A549 (cell line): ENCODE results near the gene PER1. TPM values are rescaled to one million over a fixed set of nuclear protein-coding genes. Genes with fewer than 3 reads are reported as not detected.
A peak's percentile ranks its signal among the peaks of the same experiment; 100 is the strongest.

ENCODE experiments used
- ATAC-seq, 2 experiments: fragments of 200-7000 bp in 1 of 2; fragments of >200 bp in 1 of 2; cut with Nextera tagmentation in 1 of 2; cut with Tn5 transposase in 1 of 2; 3 replicates each; pipeline versions ENCODE4 v1.8.0 to v1.9.1; 2018 to 2020; ENCODE audit warnings: mild to moderate bottlenecking in 1 of 2, moderate library complexity in 1 of 2
- CTCF ChIA-PET: fragments of 300-600 bp; sonication (Branson Sonifier 250); formaldehyde crosslinking; extraction: SDS; loops from one replicate; lab custom pipeline; 2021; ENCODE audit warnings: antibody characterized with exemption, inconsistent platforms; lab: Yijun Ruan, JAX
- POLR2A ChIA-PET: fragments of 350-600 bp; formaldehyde crosslinking; extraction: SDS; loops from one replicate; lab custom pipeline; 2021; ENCODE audit warnings: antibody characterized with exemption, inconsistent platforms; lab: Yijun Ruan, JAX
- DNase-seq, 2 experiments: peaks; one replicate each; pipeline versions ENCODE4 v3.0.0 to v3.0.0-alpha.2; 2011 to 2016; ENCODE audit warnings: low read depth in 1 of 2, low spot score in 1 of 2
- FAIRE-seq: peaks from 2 replicates; lab custom pipeline; 2011; peaks lifted over from hg19 to GRCh38; lab: Jason Lieb, UNC
- H3K27ac ChIP-seq, 2 experiments: fragments of >200 bp; sonication (Bioruptor Twin); formaldehyde crosslinking; 3 replicates each; pipeline ENCODE4 v1.5.1; 2016 to 2017
- H3K4me1 ChIP-seq: fragments of >200 bp; sonication (Bioruptor Twin); formaldehyde crosslinking; 3 replicates; pipeline ENCODE4 v1.6.1; 2016
- H3K4me2 ChIP-seq: fragments of >200 bp; sonication (Bioruptor Twin); formaldehyde crosslinking; 3 replicates; pipeline ENCODE4 v1.6.1; 2016
- H3K4me3 ChIP-seq: fragments of >200 bp; sonication (Bioruptor Twin); formaldehyde crosslinking; 3 replicates; pipeline ENCODE4 v1.5.1; 2016
- H3K9me3 ChIP-seq: fragments of >200 bp; sonication (Bioruptor Twin); formaldehyde crosslinking; 3 replicates; pipeline ENCODE4 v1.6.1; 2016
- CBX2 ChIP-seq: fragments of 200-600 bp; sonication (generic); IDR thresholded peaks from 2 replicates; pipeline ENCODE4 v1.6.1; 2016; ENCODE audit warnings: low read depth, mild to moderate bottlenecking, borderline replicate concordance
- EHF ChIP-seq: fragments of 250-450 bp; sonication (Bioruptor Pico); IDR thresholded peaks from 2 replicates; pipeline ENCODE4 v1.5.0; 2020; ENCODE audit warnings: mild to moderate bottlenecking
- EHMT2 ChIP-seq: fragments of 200-600 bp; sonication (generic); IDR thresholded peaks from 2 replicates; pipeline ENCODE4 v1.6.1; 2016; ENCODE audit warnings: antibody characterized with exemption, low read depth, mild to moderate bottlenecking, moderate library complexity
- EP300 ChIP-seq, 2 experiments: fragments of >200 bp; sonication (Bioruptor Twin); formaldehyde crosslinking; IDR thresholded peaks; 2 replicates in 1 of 2; 3 replicates in 1 of 2; pipeline ENCODE4 v1.6.1; 2016 to 2017
- ESRRA ChIP-seq: fragments of 150-350 bp; IDR thresholded peaks from 2 replicates; pipeline ENCODE4 v1.6.1; 2014; ENCODE audit warnings: mild to moderate bottlenecking, low read length, borderline replicate concordance
- FOXS1 ChIP-seq: fragments of 250-450 bp; sonication (Bioruptor Pico); IDR thresholded peaks from 2 replicates; pipeline ENCODE4 v1.5.0; 2020; ENCODE audit warnings: mild to moderate bottlenecking, moderate library complexity
- HOXA7 ChIP-seq: fragments of 250-450 bp; sonication (Bioruptor Pico); IDR thresholded peaks from 2 replicates; pipeline ENCODE4 v1.5.0; 2020; ENCODE audit warnings: mild to moderate bottlenecking, moderate library complexity
- HOXB13 ChIP-seq: fragments of 250-450 bp; sonication (Bioruptor Pico); IDR thresholded peaks from 2 replicates; pipeline ENCODE4 v1.5.0; 2020; ENCODE audit warnings: low read depth, mild to moderate bottlenecking, moderate library complexity
- HOXB5 ChIP-seq: fragments of 250-450 bp; sonication (Bioruptor Pico); IDR thresholded peaks from 2 replicates; pipeline ENCODE4 v1.5.0; 2020; ENCODE audit warnings: mild to moderate bottlenecking, moderate library complexity
- JUN ChIP-seq, 2 experiments: fragments of >200 bp; sonication (Bioruptor Twin); formaldehyde crosslinking; IDR thresholded peaks; 2 replicates in 1 of 2; 3 replicates in 1 of 2; pipeline ENCODE4 v1.6.1; 2016 to 2017
- JUNB ChIP-seq: fragments of >200 bp; sonication (Bioruptor Twin); formaldehyde crosslinking; IDR thresholded peaks from 2 replicates; pipeline ENCODE4 v1.6.1; 2016
- MAFK ChIP-seq: fragments of 450-650 bp; IDR thresholded peaks from 2 replicates; pipeline ENCODE4 v1.6.1; 2014; ENCODE audit not compliant: partially characterized antibody
- PHF8 ChIP-seq: fragments of 200-600 bp; sonication (generic); IDR thresholded peaks from 2 replicates; pipeline ENCODE4 v1.6.1; 2016; ENCODE audit warnings: low read depth, mild to moderate bottlenecking, antibody characterized with exemption, moderate library complexity, borderline replicate concordance
- POLR2A ChIP-seq: IDR thresholded peaks from 2 replicates; pipeline ENCODE4 v1.6.1; 2012; ENCODE audit warnings: mild to moderate bottlenecking, low read length
- POLR2AphosphoS2 ChIP-seq: conservative IDR thresholded peaks from 2 replicates; pipeline ENCODE4 v1.6.1; 2012; ENCODE audit warnings: low read length, improper control_type of control experiment, inconsistent platforms
- RFX5 ChIP-seq: fragments of 450-650 bp; IDR thresholded peaks from 2 replicates; pipeline ENCODE4 v1.7.1; 2014; ENCODE audit warnings: antibody characterized with exemption, mild to moderate bottlenecking, moderate library complexity
- SREBF2 ChIP-seq: fragments of 450-650 bp; IDR thresholded peaks from 2 replicates; pipeline ENCODE4 v1.6.1; 2014; ENCODE audit warnings: mild to moderate bottlenecking, moderate library complexity
- ZNF302 ChIP-seq: fragments of 250-450 bp; sonication (Bioruptor Pico); IDR thresholded peaks from 2 replicates; pipeline ENCODE4 v1.9.0; 2021; ENCODE audit warnings: inconsistent platforms, mild to moderate bottlenecking, moderate library complexity
- ZSCAN20 ChIP-seq: fragments of 250-450 bp; sonication (Bioruptor Pico); IDR thresholded peaks from 2 replicates; pipeline ENCODE4 v1.8.0; 2022; ENCODE audit warnings: mild to moderate bottlenecking, moderate library complexity
- WGBS: methylation state at CpG from one replicate; pipeline ENCODE4 v1.1.6; 2017; ENCODE audit errors: missing lambda C conversion rate; 5-methylcytosine and 5-hydroxymethylcytosine counted together
- polyA plus RNA-seq, 4 experiments: library from polyadenylated mRNA; depleted of rRNA in 3 of 4; stranded (reverse); fragments of >200 nt; fragmentation: RNase III in 1 of 4; extraction: RNeasy Plus Mini Kit Qiagen cat#74134 plus additional on column Dnase treatment in 1 of 4; gene quantifications; 2 replicates in 3 of 4; 3 replicates in 1 of 4; pipeline ENCODE4 v1.2.3, GENCODE V29; 2011 to 2017
- TF ChIP-seq, protein P1 (sequence below): IDR thresholded peaks from 2 replicates; pipeline ENCODE4 v1.6.1; 2012; ENCODE audit warnings: low read depth, borderline replicate concordance
- TF ChIP-seq, protein P2 (sequence below): fragments of 250-450 bp; sonication (Bioruptor Pico); IDR thresholded peaks from 2 replicates; pipeline ENCODE4 v1.5.0; 2021; ENCODE audit warnings: mild to moderate bottlenecking, moderate library complexity, borderline replicate concordance
- TF ChIP-seq, protein P3 (sequence below): IDR thresholded peaks from 2 replicates; pipeline ENCODE4 v1.6.1; 2012
- TF ChIP-seq, protein P4 (sequence below): fragments of >200 bp; sonication (Bioruptor Twin); formaldehyde crosslinking; IDR thresholded peaks from 3 replicates; pipeline ENCODE4 v1.5.1; 2016

Gene PER1
- polyA plus RNA-seq, 2 of the 4 experiments (the other 2 are of a cell fraction), result 5.5 to 8.7 TPM

DNA sequence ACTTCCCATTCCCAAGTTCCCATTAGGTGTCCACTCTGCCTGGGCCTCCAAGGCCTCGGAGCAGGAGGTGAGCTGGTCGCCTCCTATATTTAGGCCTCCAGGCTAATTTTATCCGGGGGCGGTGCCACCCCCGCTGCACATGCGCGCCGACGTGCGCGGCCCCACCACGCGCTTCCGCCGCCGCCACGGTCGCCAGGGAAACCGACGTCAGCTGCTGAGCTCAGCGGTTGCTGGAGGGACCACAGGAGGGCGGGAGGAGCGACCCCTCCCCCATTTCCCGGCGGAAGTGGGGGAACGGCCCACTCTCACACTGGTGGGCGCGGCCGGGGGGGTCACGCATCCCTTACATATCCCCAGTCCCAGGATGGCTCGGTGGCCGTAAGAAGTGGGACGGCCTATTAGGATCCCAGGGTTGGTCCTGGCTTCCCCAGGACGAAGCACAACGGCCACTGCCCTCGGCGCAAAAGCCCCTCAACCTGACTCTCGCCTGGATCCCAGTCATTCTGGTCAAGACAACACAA lies 1.0 kb downstream of the PER1 start:
- no peak for FAIRE-seq

DNA sequence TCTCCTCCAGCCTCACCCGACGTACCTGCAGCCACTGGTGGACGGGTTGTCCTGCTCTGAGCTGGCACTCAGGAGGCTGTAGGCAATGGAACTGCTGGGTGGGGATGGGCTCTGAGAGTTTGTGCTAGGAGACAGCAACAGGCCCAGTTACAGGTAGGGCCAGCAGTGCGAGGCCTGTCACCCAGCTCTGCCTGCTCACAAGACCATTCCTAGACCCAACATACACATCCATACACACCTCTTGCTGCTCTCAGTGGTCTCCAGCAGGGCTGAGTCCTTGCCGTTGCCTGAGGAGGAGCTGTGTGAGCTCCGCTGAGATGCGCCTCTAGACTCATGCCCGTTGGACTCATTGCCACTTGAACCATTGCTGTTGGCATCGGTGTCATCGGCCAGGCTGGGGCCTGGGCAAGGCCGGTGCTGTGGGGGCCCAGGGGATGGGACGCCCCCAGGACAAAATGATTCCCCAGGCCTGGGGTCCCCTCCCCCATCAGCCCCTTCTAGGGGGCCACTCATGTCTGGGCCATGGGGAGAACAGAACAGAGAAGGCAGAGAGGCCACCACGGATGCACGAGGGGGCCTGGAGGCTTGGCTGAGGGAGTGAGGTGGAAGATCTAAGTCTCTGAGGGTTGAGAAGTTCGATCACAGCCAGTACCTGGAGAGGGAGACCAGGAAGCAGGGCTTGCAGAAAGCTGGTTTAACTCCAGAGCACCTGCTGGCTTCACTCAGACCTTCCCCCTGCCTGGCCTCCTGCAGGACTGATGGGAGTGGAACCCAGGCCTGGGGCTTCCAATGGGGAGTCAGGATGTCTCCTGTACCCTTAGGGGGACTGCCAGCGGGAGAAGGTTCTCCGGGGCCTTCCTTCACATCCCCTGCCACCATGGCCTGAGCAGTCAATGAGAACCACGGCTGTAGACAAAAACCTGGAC lies 1.7 kb downstream of the PER1 start:
- WGBS, result 93% methylated on average over 18 of the region's 18 CpGs
- CTCF ChIA-PET, result interaction anchor here (1.2 to 26.5 kb wide), 5 partner anchors 3 to 71 kb away, joined by 4 to 601 read pairs (median 4); partner anchors contain the start of genes PER1 and VAMP2
- DNase-seq, result no peak
- no peak for ATAC-seq
- Histone ChIP-seq H3K4me3 (no peak overlapping the region), H3K4me2 (peak overlapping the region; percentile 78; the same call in 1 of the 3 replicates), H3K27ac (no peak overlapping the region; a peak in 1 of 6 replicates), H3K4me1 (peaks cover 37% of the 10 kb centered on the region), H3K9me3 (no peaks in the 10 kb centered on the region)
- POLR2A ChIA-PET, result no interaction called here
- TF ChIP-seq EHF (CRISPR knock-in tag) (no peak), PHF8 (no peak), CBX2 (no peak), MAFK (no peak), EHMT2 (no peak), SREBF2 (no peak)
- TF ChIP-seq, protein P1, sequence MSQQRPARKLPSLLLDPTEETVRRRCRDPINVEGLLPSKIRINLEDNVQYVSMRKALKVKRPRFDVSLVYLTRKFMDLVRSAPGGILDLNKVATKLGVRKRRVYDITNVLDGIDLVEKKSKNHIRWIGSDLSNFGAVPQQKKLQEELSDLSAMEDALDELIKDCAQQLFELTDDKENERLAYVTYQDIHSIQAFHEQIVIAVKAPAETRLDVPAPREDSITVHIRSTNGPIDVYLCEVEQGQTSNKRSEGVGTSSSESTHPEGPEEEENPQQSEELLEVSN, result no peak
- TF ChIP-seq, protein P2, sequence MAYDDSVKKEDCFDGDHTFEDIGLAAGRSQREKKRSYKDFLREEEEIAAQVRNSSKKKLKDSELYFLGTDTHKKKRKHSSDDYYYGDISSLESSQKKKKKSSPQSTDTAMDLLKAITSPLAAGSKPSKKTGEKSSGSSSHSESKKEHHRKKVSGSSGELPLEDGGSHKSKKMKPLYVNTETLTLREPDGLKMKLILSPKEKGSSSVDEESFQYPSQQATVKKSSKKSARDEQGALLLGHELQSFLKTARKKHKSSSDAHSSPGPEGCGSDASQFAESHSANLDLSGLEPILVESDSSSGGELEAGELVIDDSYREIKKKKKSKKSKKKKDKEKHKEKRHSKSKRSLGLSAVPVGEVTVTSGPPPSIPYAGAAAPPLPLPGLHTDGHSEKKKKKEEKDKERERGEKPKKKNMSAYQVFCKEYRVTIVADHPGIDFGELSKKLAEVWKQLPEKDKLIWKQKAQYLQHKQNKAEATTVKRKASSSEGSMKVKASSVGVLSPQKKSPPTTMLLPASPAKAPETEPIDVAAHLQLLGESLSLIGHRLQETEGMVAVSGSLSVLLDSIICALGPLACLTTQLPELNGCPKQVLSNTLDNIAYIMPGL (CRISPR knock-in tag), result no peak
- TF ChIP-seq, protein P3, sequence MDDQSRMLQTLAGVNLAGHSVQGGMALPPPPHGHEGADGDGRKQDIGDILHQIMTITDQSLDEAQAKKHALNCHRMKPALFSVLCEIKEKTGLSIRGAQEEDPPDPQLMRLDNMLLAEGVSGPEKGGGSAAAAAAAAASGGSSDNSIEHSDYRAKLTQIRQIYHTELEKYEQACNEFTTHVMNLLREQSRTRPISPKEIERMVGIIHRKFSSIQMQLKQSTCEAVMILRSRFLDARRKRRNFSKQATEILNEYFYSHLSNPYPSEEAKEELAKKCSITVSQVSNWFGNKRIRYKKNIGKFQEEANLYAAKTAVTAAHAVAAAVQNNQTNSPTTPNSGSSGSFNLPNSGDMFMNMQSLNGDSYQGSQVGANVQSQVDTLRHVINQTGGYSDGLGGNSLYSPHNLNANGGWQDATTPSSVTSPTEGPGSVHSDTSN, result no peak
- FAIRE-seq, result no peak

More for the DNA sequence above, 1.0 kb downstream of the PER1 start:
- Histone ChIP-seq H3K4me2 (peak overlapping the region; percentile 78), H3K4me3 (peak overlapping the region; percentile 49; the same call in 2 of the 3 replicates), H3K4me1 (peaks cover 42% of the 10 kb centered on the region), H3K27ac (peak overlapping the region; percentile 89 to 93; a peak in 3 of 6 replicates), H3K9me3 (no peaks in the 10 kb centered on the region)
- WGBS, result 91% methylated on average over 38 of the region's 38 CpGs
- DNase-seq (no peak), ATAC-seq (no peak)
- ChIA-PET POLR2A (interaction anchor here (1.3 kb wide), 1 partner anchor 13 kb away, joined by 10 read pairs; no protein-coding TSS in a partner anchor), CTCF (interaction anchor here (1.2 to 26.5 kb wide), 3 partner anchors 2 to 32 kb away, joined by 4 to 601 read pairs (median 601); partner anchors contain the start of genes PER1 and VAMP2)
- no peak for TF ChIP-seq HOXB5
- peak; percentile 3 for TF ChIP-seq MAFK
- TF ChIP-seq HOXA7, result peak; percentile 82; the same call in 1 of the 2 replicates

DNA sequence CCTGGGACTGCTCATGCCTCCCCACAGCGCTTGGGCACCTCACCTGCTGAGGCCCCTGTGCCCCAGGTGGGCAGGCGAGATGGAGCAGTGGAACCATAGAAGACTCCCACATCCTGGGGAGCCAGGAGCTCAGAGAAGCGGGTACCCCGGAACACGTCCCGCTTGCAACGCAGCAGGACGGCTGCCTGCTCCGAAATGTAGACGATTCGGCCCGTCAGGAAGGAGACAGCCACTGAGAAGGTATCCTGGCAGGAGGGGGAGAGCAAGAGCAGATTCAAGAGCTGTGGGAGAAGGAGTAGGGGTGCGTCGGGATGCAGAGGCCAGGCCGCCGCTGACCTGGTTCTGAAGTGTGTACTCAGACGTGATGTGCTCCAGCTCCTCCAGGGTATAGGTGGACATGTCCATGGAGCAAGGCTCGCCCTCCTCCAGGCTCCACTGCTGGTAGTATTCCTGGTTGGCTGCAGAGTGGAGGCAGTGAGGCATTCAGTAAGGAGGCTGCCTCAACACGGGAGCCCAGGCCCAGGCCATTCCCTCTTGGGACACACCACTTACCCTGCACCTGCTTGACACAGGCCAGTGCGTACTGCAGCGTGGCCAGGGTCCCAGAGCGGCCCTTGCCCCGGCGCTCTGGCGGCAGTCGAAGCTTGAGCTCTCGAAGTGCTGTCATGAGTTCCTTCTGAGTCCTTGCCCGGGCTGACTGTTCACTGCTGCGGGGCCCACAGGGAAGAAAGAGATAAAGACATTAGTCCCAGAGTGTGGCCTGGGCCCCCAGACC lies 2.6 kb downstream of the PER1 start:
- FAIRE-seq (no peak), ATAC-seq (no peak), DNase-seq (no peak)
- WGBS, result 93% methylated on average over 29 of the region's 29 CpGs
- CTCF ChIA-PET, result interaction anchor here (1.2 to 26.5 kb wide), 5 partner anchors 3 to 70 kb away, joined by 4 to 601 read pairs (median 8); partner anchors contain the start of genes HES7, PER1 and VAMP2
- Histone ChIP-seq H3K4me1 (peaks cover 29% of the 10 kb centered on the region), H3K27ac (no peak overlapping the region), H3K9me3 (no peaks in the 10 kb centered on the region), H3K4me2 (no peak overlapping the region), H3K4me3 (no peak overlapping the region)
- POLR2A ChIA-PET, result interaction anchor here (0.6 kb wide), 1 partner anchor 12 kb away, joined by 3 read pairs; no protein-coding TSS in a partner anchor
- no peak for TF ChIP-seq POLR2A
- TF ChIP-seq HOXA7, result no peak
- TF ChIP-seq HOXB5, result no peak
- TF ChIP-seq JUN (IDR thresholded peaks at IDR 0.05), result no peak
- TF ChIP-seq RFX5, result no peak
- TF ChIP-seq, protein P4, sequence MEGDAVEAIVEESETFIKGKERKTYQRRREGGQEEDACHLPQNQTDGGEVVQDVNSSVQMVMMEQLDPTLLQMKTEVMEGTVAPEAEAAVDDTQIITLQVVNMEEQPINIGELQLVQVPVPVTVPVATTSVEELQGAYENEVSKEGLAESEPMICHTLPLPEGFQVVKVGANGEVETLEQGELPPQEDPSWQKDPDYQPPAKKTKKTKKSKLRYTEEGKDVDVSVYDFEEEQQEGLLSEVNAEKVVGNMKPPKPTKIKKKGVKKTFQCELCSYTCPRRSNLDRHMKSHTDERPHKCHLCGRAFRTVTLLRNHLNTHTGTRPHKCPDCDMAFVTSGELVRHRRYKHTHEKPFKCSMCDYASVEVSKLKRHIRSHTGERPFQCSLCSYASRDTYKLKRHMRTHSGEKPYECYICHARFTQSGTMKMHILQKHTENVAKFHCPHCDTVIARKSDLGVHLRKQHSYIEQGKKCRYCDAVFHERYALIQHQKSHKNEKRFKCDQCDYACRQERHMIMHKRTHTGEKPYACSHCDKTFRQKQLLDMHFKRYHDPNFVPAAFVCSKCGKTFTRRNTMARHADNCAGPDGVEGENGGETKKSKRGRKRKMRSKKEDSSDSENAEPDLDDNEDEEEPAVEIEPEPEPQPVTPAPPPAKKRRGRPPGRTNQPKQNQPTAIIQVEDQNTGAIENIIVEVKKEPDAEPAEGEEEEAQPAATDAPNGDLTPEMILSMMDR, result no peak
- TF ChIP-seq ZNF302, result no peak
- TF ChIP-seq JUNB, result no peak
- TF ChIP-seq POLR2AphosphoS2, result no peak
- TF ChIP-seq ESRRA, result no peak
- no peak for TF ChIP-seq EP300 (IDR thresholded peaks at IDR 0.05)
- TF ChIP-seq HOXB13 (CRISPR knock-in tag), result no peak
- no peak for TF ChIP-seq FOXS1 (CRISPR knock-in tag)
- no peak for TF ChIP-seq ZSCAN20 (CRISPR knock-in tag)
- TF ChIP-seq, protein P3, result no peak
